SK-N-SH (cell line): ENCODE measurements around the gene TCN2. TPM values are rescaled to one million over a fixed set of nuclear protein-coding genes. Genes with fewer than 3 reads are reported as not detected.

Experiments used
- CTCF ChIA-PET: fragments of 300-600, 350-600 bp; formaldehyde crosslinking; extraction: SDS; loops from one replicate; lab custom pipeline; 2021; lab: Yijun Ruan, JAX
- POLR2A ChIA-PET: fragments of 350-600 bp; sonication (Branson Sonifier 250); formaldehyde crosslinking; extraction: SDS; loops from one replicate; lab custom pipeline; 2020; ENCODE audit warnings: antibody characterized with exemption, inconsistent platforms; lab: Yijun Ruan, JAX
- DNase-seq: peaks from one replicate; pipeline ENCODE4 v3.0.0; 2012
- H2AFZ ChIP-seq: fragments of 200-600 bp; sonication (generic); 2 replicates; pipeline ENCODE4 v1.8.1; 2016; ENCODE audit warnings: antibody characterized with exemption, mild to moderate bottlenecking, low read depth
- H3F3A ChIP-seq: fragments of 200-600 bp; sonication (generic); replicated peaks from 2 replicates; pipeline ENCODE3; 2016; ENCODE audit warnings: antibody characterized with exemption, mild to moderate bottlenecking; ENCODE audit not compliant: insufficient read depth
- H3K27ac ChIP-seq, 2 experiments: fragments of 200-500 bp in 1 of 2; fragments of 200-600 bp in 1 of 2; sonication (Bioruptor generic) in 1 of 2; sonication (generic), shearing (Covaris generic) in 1 of 2; 2 replicates each; pipeline versions ENCODE4 v1.5.1 to v1.6.1; 2014 to 2016; ENCODE audit warnings: low read depth in 2 of 2, inconsistent platforms in 1 of 2, low read length in 1 of 2, mild to moderate bottlenecking in 1 of 2, mixed read lengths in 1 of 2
- H3K27me3 ChIP-seq: fragments of 200-600 bp; sonication (generic), shearing (Covaris generic); 2 replicates; pipeline ENCODE4 v1.6.1; 2016; ENCODE audit warnings: mixed run types; ENCODE audit not compliant: insufficient read depth
- H3K36me3 ChIP-seq, 2 experiments: fragments of 200-500 bp in 1 of 2; fragments of 200-600 bp in 1 of 2; sonication (Bioruptor generic) in 1 of 2; sonication (generic) in 1 of 2; replicated peaks in 1 of 2; 2 replicates each; pipeline versions ENCODE3 to v1.5.1; 2014 to 2016; ENCODE audit warnings: low read length in 1 of 2, mild to moderate bottlenecking in 1 of 2; ENCODE audit not compliant: insufficient read depth in 2 of 2, control insufficient read depth in 1 of 2
- H3K4me1 ChIP-seq, 2 experiments: fragments of 200-500 bp in 1 of 2; fragments of 200-600 bp in 1 of 2; sonication (Bioruptor generic) in 1 of 2; sonication (generic), shearing (Covaris generic) in 1 of 2; 2 replicates each; pipeline versions ENCODE4 v1.5.1 to v1.6.1; 2014 to 2016; ENCODE audit warnings: low read depth in 1 of 2, low read length in 1 of 2, mixed run types in 1 of 2; ENCODE audit not compliant: insufficient read depth in 2 of 2, control insufficient read depth in 1 of 2
- H3K4me2 ChIP-seq: fragments of 200-600 bp; sonication (generic), shearing (Covaris generic); 2 replicates; pipeline ENCODE4 v1.6.1; 2017; ENCODE audit warnings: mixed run types
- H3K4me3 ChIP-seq, 2 experiments: fragments of 200-500 bp in 1 of 2; fragments of 200-600 bp in 1 of 2; sonication (Bioruptor generic) in 1 of 2; sonication (generic), shearing (Covaris generic) in 1 of 2; 2 replicates each; pipeline versions ENCODE4 v1.5.1 to v1.8.1; 2014 to 2016; ENCODE audit warnings: low read depth in 2 of 2, inconsistent platforms in 1 of 2, low read length in 1 of 2, mild to moderate bottlenecking in 1 of 2, mixed read lengths in 1 of 2, moderate library complexity in 1 of 2
- H3K79me2 ChIP-seq: fragments of 200-600 bp; sonication (generic); 2 replicates; pipeline ENCODE4 v1.8.1; 2017; ENCODE audit warnings: mild to moderate bottlenecking; ENCODE audit not compliant: insufficient read depth
- H3K9ac ChIP-seq: fragments of 200-600 bp; sonication (generic); 2 replicates; pipeline ENCODE4 v1.6.1; 2017; ENCODE audit warnings: mixed run types
- H3K9me2 ChIP-seq: fragments of 200-600 bp; sonication (generic); 2 replicates; pipeline ENCODE4 v1.6.1; 2017; ENCODE audit warnings: mixed run types
- H3K9me3 ChIP-seq: fragments of 200-600 bp; sonication (generic); 2 replicates; pipeline ENCODE4 v1.6.1; 2017; ENCODE audit warnings: mixed run types, mild to moderate bottlenecking, moderate library complexity
- H4K20me1 ChIP-seq: fragments of 200-600 bp; sonication (generic); 2 replicates; pipeline ENCODE4 v1.6.1; 2017; ENCODE audit warnings: mild to moderate bottlenecking, mixed run types; ENCODE audit not compliant: insufficient read depth
- CHD2 ChIP-seq: fragments of 150-350 bp; IDR thresholded peaks from 2 replicates; pipeline ENCODE4 v1.6.1; 2018; ENCODE audit warnings: low read length; ENCODE audit not compliant: partially characterized antibody
- EP300 ChIP-seq, 2 experiments: IDR thresholded peaks; 2 replicates each; pipeline versions ENCODE4 v1.4.0 to v1.6.1; 2012; ENCODE audit warnings: borderline replicate concordance in 1 of 2, low read depth in 1 of 2, low read length in 1 of 2
- FOXJ3 ChIP-seq: sonication (generic); formaldehyde crosslinking; IDR thresholded peaks from 2 replicates; pipeline ENCODE4 v1.5.1; 2020; ENCODE audit warnings: mild to moderate bottlenecking, missing genetic modification reagents
- FOXM1 ChIP-seq: IDR thresholded peaks from 2 replicates; pipeline ENCODE4 v1.4.0; 2012; ENCODE audit warnings: low read depth, mild to moderate bottlenecking
- GABPA ChIP-seq: IDR thresholded peaks from 2 replicates; pipeline ENCODE4 v1.4.0; 2012; ENCODE audit warnings: low read depth, mild to moderate bottlenecking
- MXI1 ChIP-seq: IDR thresholded peaks from 2 replicates; pipeline ENCODE4 v1.6.1; 2012; ENCODE audit warnings: mild to moderate bottlenecking, low read depth, low read length, improper control_type of control experiment
- NFIC ChIP-seq: IDR thresholded peaks from 2 replicates; pipeline ENCODE4 v1.4.0; 2012; ENCODE audit warnings: borderline replicate concordance
- POLR2AphosphoS5 ChIP-seq: IDR thresholded peaks from 2 replicates; pipeline ENCODE4 v1.6.1; 2012; ENCODE audit warnings: low read depth, low read length
- RAD21 ChIP-seq: IDR thresholded peaks from 2 replicates; pipeline ENCODE4 v1.6.1; 2012; ENCODE audit warnings: mild to moderate bottlenecking, low read length
- RFX5 ChIP-seq: IDR thresholded peaks from 2 replicates; pipeline ENCODE4 v1.6.1; 2012; ENCODE audit warnings: mild to moderate bottlenecking, improper control_type of control experiment, low read length
- RXRA ChIP-seq: IDR thresholded peaks from 2 replicates; pipeline ENCODE4 v1.4.0; 2012; ENCODE audit warnings: low read depth, mild to moderate bottlenecking, borderline replicate concordance
- SIN3A ChIP-seq: IDR thresholded peaks from 2 replicates; pipeline ENCODE4 v1.6.1; 2012; ENCODE audit warnings: low read depth, mild to moderate bottlenecking, low read length, moderate library complexity, borderline replicate concordance
- SMC3 ChIP-seq: IDR thresholded peaks from 2 replicates; pipeline ENCODE4 v1.6.1; 2012; ENCODE audit warnings: low read depth, low read length, improper control_type of control experiment
- TEAD4 ChIP-seq: IDR thresholded peaks from 2 replicates; pipeline ENCODE4 v1.4.0; 2012; ENCODE audit warnings: mild to moderate bottlenecking, borderline replicate concordance; ENCODE audit not compliant: insufficient read depth
- WGBS: methylation state at CpG from one replicate; pipeline ENCODE4 v1.1.6; 2017; ENCODE audit warnings: low lambda C conversion rate; 5-methylcytosine and 5-hydroxymethylcytosine counted together
- polyA plus RNA-seq, 3 experiments: library from polyadenylated mRNA; depleted of rRNA; stranded (reverse); fragments of >200 nt; gene quantifications; 2 replicates each; pipeline ENCODE4 v1.2.3, GENCODE V29; 2012
- TF ChIP-seq, protein P1 (sequence below): IDR thresholded peaks from 2 replicates; pipeline ENCODE4 v1.4.0; 2012; ENCODE audit warnings: low read depth, borderline replicate concordance
- TF ChIP-seq, protein P2 (sequence below): fragments of 150-350 bp; IDR thresholded peaks from 2 replicates; pipeline ENCODE4 v1.6.1; 2016; ENCODE audit warnings: mild to moderate bottlenecking, low read depth, low read length
- TF ChIP-seq, protein P3 (sequence below): IDR thresholded peaks from 2 replicates; pipeline ENCODE4 v1.4.0; 2012; ENCODE audit warnings: low read depth
- TF ChIP-seq, protein P4 (sequence below): IDR thresholded peaks from 2 replicates; pipeline ENCODE4 v1.4.0; 2012; ENCODE audit warnings: low read depth, borderline replicate concordance
- TF ChIP-seq, protein P5 (sequence below): IDR thresholded peaks from 2 replicates; pipeline ENCODE4; 2012

TCN2 gene
- polyA plus RNA-seq, 1 of the 3 experiments (the other 2 are of a cell fraction) = 4.1 TPM

DNA sequence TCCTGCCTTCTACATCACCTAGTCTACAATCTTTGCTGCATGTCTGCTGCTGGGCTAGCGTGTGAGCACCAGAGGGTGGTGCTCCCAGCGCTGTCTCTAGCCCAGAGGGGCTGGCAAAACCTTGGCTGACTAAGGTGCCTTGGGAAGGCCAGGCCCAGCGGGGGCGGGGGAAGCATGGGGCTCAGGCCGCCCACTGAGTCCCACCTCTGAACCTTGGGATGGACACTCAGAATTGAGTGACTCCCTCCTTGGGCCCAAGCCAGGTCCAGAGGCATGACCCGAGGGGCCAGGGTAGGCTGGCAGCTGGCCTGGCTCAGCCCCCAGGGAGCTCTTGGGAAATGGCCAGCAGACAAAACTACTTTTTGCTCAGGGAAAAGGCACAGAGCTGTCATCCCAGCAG, 24.9 kb upstream of the TCN2 start:
- DNase-seq = no peak
- Histone ChIP-seq H3K9me3 (no peaks in the 10 kb centered on the region), H3K36me3 (peaks cover 17 to 91% of the 10 kb centered on the region in 2 experiments), H3K27me3 (no peaks in the 10 kb centered on the region), H3K9me2 (no peaks in the 10 kb centered on the region), H3K4me2 (no peak overlapping the region), H4K20me1 (no peaks in the 10 kb centered on the region), H3K79me2 (peaks cover 4% of the 10 kb centered on the region), H3F3A (peaks cover 3% of the 10 kb centered on the region), H2AFZ (no peak overlapping the region), H3K4me3 (no peak overlapping the region), H3K9ac (no peak overlapping the region), H3K4me1 (no peaks in the 10 kb centered on the region), H3K27ac (no peak overlapping the region)
- ChIA-PET CTCF (no interaction called here), POLR2A (interaction anchor here (1.0 kb wide), 1 partner anchor 10 kb away, joined by 3 read pairs; the partner anchor contains the start of gene PES1)
- 86% methylated on average over 1 of the region's 6 CpGs for WGBS
- TF ChIP-seq, protein P1, sequence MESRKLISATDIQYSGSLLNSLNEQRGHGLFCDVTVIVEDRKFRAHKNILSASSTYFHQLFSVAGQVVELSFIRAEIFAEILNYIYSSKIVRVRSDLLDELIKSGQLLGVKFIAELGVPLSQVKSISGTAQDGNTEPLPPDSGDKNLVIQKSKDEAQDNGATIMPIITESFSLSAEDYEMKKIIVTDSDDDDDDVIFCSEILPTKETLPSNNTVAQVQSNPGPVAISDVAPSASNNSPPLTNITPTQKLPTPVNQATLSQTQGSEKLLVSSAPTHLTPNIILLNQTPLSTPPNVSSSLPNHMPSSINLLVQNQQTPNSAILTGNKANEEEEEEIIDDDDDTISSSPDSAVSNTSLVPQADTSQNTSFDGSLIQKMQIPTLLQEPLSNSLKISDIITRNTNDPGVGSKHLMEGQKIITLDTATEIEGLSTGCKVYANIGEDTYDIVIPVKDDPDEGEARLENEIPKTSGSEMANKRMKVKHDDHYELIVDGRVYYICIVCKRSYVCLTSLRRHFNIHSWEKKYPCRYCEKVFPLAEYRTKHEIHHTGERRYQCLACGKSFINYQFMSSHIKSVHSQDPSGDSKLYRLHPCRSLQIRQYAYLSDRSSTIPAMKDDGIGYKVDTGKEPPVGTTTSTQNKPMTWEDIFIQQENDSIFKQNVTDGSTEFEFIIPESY = no peak
- TF ChIP-seq, protein P2, sequence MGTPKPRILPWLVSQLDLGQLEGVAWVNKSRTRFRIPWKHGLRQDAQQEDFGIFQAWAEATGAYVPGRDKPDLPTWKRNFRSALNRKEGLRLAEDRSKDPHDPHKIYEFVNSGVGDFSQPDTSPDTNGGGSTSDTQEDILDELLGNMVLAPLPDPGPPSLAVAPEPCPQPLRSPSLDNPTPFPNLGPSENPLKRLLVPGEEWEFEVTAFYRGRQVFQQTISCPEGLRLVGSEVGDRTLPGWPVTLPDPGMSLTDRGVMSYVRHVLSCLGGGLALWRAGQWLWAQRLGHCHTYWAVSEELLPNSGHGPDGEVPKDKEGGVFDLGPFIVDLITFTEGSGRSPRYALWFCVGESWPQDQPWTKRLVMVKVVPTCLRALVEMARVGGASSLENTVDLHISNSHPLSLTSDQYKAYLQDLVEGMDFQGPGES = no peak
- TF ChIP-seq NFIC = no peak
- TF ChIP-seq POLR2AphosphoS5 = no peak
- TF ChIP-seq FOXJ3 (CRISPR knock-in tag) = no peak
- no peak for TF ChIP-seq SIN3A

DNA sequence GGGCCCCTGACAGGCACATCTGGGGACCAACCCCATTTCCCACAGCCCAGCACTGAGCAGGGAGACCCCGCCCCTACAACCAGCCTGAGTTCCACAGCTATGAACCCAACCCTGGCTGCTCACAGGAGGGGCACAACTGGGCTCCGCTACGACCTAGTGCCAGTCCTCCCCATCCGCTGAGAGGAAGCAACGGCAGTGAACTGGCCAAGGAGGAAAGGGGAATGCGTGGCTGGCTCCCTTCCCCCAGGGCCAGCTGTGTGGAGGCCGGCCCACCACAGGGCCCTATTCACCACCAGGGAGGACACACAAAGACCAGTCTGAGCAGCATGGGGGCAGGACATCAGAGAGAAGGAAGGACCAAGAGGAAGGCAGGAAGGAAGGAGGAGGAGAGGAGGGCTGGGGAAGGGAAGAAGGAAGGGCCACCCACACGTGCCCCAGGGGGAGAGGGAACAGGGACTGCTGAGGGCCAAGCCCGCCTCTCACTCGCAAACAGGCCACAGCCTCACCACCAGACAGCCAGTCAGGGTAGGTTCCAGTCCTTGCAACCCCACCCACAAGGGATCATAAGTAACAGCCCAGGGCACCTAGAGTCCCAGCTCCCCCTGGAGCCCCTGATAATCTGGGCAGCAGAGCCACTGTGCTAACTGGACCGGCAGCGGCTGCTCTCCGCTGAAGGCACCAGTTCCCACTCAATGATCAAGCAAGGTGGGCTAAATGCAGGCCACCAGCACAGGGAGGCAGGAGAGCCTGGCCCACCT, 24.0 kb upstream of the TCN2 start:
- ChIA-PET POLR2A (no interaction called here), CTCF (interaction anchor here (0.8 kb wide), 1 partner anchor 18 kb away, joined by 3 read pairs; no protein-coding TSS in a partner anchor)
- Histone ChIP-seq H3K9me3 (no peaks in the 10 kb centered on the region), H3K9me2 (no peaks in the 10 kb centered on the region), H3F3A (peaks cover 3% of the 10 kb centered on the region), H3K27me3 (no peaks in the 10 kb centered on the region), H3K9ac (no peak overlapping the region), H3K4me1 (no peaks in the 10 kb centered on the region), H3K4me3 (no peak overlapping the region), H4K20me1 (no peaks in the 10 kb centered on the region), H3K36me3 (peaks cover 26 to 97% of the 10 kb centered on the region in 2 experiments), H3K79me2 (peaks cover 6% of the 10 kb centered on the region), H3K27ac (no peak overlapping the region), H2AFZ (no peak overlapping the region), H3K4me2 (no peak overlapping the region)
- DNase-seq = no peak
- 92% methylated on average over 10 of the region's 13 CpGs for whole genome bisulfite sequencing
- TF ChIP-seq, protein P3, sequence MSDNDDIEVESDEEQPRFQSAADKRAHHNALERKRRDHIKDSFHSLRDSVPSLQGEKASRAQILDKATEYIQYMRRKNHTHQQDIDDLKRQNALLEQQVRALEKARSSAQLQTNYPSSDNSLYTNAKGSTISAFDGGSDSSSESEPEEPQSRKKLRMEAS = no peak
- TF ChIP-seq FOXM1 (no peak), EP300 (IDR thresholded peaks at IDR 0.05; ENCODE audit: borderline replicate concordance in 1 of 2, low read depth in 1 of 2, low read length in 1 of 2) (no peak), SIN3A (no peak), TEAD4 (no peak), RXRA (no peak), GABPA (no peak), FOXJ3 (CRISPR knock-in tag) (no peak), MXI1 (no peak), CHD2 (no peak), RAD21 (no peak), RFX5 (no peak), SMC3 (no peak)
- TF ChIP-seq, protein P1 = no peak
- TF ChIP-seq, protein P4, sequence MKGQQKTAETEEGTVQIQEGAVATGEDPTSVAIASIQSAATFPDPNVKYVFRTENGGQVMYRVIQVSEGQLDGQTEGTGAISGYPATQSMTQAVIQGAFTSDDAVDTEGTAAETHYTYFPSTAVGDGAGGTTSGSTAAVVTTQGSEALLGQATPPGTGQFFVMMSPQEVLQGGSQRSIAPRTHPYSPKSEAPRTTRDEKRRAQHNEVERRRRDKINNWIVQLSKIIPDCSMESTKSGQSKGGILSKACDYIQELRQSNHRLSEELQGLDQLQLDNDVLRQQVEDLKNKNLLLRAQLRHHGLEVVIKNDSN = no peak
- TF ChIP-seq, protein P5, sequence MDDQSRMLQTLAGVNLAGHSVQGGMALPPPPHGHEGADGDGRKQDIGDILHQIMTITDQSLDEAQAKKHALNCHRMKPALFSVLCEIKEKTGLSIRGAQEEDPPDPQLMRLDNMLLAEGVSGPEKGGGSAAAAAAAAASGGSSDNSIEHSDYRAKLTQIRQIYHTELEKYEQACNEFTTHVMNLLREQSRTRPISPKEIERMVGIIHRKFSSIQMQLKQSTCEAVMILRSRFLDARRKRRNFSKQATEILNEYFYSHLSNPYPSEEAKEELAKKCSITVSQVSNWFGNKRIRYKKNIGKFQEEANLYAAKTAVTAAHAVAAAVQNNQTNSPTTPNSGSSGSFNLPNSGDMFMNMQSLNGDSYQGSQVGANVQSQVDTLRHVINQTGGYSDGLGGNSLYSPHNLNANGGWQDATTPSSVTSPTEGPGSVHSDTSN = no peak
